Measurements from ENCODE around the gene IHH.

Gene IHH

GRCh38 chr2:219037783-219038499 lies 22.8 kb downstream of the IHH start:
- no peak for DNase-seq

DNA sequence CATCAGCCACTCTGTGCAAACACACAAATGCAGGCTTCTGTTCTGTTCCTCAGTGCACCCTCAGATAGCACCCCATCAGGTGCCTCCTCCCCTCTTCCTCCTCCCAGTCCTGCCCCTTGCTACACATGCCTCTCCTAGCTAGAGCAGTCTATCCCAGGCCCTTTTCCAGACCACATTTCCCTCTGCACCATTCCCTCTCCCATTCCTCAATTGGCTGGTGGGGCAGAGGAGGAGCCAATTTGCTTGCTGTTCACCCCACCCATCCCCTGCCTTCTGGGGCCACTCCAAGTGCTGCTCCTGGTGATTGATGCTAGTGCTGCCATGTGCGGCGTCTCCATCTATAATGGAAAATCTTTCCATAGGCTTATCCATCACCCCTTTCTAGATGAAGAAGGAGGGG lies 24.8 kb downstream of the IHH start:
- DNase-seq, result no peak

GRCh38 chr2:219034823-219035222 lies 25.9 kb downstream of the IHH start:
- no peak for DNase-seq

DNA sequence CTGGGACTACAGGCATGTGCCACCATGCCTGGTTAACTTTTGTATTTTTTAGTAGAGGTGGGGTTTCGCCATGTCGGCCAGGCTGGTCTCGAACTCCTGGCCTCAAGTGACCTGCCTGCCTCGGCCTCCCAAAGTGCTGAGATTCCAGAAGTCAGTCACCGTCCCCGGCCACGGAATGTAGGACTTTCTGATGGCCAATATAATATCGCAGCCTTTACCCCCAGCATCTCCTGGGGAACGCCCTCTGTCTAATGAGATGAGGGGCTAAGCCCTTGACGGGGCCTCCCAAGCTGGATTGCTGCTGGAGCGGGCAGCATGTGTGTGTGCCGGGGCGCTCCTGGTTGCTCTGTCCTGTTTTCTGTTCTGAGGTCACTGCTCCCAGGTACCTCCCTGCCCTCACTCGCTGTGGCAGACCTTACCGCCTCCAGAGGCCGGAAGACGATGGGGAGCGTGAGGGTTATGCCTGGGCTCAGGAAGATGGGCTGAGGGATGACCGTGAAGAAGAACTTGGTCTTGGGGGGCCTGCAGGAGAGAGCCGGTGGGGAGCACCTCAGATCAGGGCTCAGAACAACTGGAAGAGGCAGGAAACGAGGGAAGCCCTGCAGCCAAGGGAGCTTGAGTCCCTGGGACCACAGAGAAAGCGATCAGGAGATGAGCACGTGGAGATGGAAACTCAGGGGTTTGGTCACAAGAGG lies 28.5 kb downstream of the IHH start:
- no peak for DNase-seq

GRCh38 chr2:219031005-219031738 lies 29.5 kb downstream of the IHH start:
- no peak for DNase-seq

DNA sequence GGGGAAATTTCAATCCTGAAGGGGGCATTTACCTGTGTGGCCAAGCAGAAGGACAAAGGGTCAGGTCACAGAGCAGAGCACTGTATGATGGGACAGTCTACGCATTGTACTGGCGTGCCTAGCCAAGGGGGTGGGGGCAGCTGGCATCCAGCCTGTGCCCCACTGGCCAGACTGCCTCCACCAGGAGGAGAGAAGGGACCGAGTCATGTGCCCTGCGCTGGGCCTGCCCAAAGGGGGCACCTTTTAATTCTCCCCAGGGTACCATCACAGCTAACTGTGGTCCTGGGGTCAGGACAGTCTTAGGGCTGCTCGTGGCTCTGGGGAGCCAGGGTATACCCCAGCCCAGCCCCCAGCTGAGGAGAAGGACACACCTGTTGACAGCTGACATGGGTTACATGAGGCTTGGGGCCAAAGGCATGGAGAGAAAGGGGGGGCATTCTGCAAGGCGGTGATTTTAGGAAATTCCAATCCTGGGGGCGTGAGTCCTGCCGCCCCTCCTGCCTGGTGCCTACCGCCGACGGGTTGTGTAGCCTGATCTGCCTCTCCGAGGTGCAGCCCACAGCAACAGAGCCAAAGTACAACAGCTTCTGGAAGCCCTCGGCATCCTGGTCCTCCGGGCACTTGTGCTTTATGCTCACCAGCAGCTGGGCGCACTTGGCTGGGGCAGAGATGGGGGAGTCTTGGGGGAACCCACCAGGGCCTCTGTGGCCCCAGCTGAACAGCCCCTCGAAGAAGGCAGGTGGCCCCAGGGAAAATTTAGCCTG lies 30.4 kb downstream of the IHH start:
- no peak for DNase-seq

- peak; percentile 81 for DNase-seq
These were observed 30.9 kb downstream of the IHH start for GRCh38 chr2:219029829-219030165.

- DNase-seq, result no peak
These were observed 31.5 kb downstream of the IHH start for GRCh38 chr2:219028996-219029828.

DNA sequence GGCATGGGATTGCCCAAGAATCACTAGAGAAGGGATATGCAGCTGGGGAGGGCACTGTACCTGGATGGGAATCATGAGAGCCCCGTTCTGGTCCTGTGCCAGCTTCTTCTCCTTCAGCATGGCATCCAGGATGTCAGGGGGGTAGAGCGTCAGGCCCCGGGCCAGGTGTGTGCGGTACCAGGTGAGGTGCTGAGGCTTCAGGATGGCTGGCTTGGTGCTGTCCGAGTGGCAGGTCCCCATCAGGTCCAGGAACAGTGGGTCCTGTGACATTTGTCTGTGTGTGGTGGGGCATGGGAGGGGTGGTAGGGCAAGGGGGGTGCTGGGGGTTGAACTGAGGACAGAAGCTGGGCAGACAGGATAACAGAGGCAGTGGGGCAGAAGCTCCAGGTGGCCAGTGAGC lies 32.6 kb downstream of the IHH start:
- DNase-seq, result no peak

DNA sequence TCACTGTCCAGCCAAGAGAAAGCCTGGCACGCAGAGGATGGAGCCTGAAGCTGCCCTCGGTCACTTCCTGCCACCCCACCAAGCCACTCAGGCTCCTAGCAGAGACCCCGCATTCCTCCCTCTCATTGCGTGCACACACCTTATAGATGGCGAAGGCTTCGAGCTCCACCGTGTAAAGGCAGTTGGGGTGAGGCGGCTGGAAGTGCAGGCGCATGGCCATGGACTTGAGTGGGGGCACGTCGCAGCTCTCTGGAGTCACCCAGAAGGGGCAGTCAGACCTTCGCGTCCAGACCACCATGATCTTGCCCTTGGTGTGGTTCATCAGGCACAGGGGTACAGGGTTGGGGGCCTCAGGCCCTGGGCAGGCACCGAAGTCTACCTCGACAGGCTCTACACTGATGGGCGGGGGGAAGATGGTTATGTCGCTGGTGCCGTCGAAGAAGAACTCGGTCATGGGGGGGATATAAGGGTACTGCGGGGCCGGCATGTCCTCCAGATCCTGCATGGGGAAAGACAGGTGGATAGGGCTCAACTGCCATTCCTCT lies 33.1 kb downstream of the IHH start:
- DNase-seq, result no peak

GRCh38 chr2:219026946-219027345 lies 33.8 kb downstream of the IHH start:
- no peak for DNase-seq

- DNase-seq, result no peak
These were observed 34.8 kb downstream of the IHH start for GRCh38 chr2:219025637-219026585.

DNA sequence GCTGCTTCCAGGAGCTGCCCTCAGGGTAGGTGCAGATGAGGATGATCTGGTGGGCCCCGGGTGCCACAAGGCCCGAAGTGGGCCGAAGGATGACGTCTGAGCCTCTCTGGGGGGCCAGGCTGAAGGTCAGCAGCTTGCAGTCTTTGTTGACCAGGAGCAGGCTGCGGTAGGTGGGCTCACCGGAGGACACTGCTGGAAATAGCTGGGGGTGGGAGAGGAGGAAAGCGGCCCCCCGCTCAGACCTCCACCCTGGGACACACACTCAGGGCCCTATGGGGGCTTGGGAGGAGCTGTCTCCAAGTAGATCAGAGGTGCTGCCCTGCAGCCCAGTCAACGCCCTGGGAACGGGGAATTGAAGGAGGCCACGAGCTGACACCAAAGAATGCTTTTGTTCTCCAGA lies 36.7 kb downstream of the IHH start:
- no peak for DNase-seq

DNA sequence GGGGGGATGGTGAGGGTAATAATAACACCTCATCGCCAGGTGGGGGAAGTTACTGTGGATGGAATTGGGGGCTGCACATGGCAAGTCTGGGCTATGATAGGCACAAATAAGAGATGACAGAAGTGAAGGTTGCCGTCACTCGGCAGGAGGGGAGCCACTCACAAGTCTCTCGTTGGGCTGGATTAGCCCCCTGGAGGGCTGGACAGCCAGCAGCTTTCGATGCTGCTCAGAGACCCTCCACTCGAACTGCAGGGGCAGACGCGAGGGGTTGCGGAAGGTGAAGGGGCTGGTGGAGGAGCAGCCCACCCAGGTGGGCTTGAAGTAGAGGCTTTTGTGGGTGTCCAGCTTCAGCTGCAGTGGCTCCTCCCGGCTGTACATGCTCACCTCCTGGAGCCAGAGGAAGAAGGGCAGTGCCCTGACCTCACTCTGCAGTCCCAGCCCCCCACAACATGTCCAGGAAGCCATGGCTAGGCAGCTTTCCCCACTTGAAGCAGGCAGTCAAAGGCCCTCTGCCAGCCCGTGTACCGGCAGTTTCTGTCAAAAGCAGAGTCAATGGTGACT lies 37.6 kb downstream of the IHH start:
- no peak for DNase-seq

- no peak for DNase-seq
These were observed 38.1 kb downstream of the IHH start for GRCh38 chr2:219022616-219023015.

- DNase-seq, result no peak
These were observed 38.7 kb downstream of the IHH start for GRCh38 chr2:219022041-219022440.

- no peak for DNase-seq
These were observed 39.1 kb downstream of the IHH start for GRCh38 chr2:219021591-219021990.

- no peak for DNase-seq
These were observed 39.9 kb downstream of the IHH start for GRCh38 chr2:219020604-219021365.

GRCh38 chr2:219019436-219019835 lies 41.3 kb downstream of the IHH start:
- no peak for DNase-seq

- DNase-seq, result no peak
These were observed 42.0 kb downstream of the IHH start for GRCh38 chr2:219018726-219019125.

Data from hematopoietic multipotent progenitor cell treated with erythropoietin and hydrocortisone succinate and interleukin-3 and kit ligand, for 6 days (in vitro differentiated cells).